ENCODE measurements around the gene TSC22D3.

GRCh38 chrX:107750861-107751445 lies 24.6 kb downstream of the TSC22D3 start:
- TF ChIP-seq CTCF (IDR thresholded peaks at IDR 0.05; ENCODE audit: insufficient read depth, low read length, poor library complexity, severe bottlenecking): no peak
- no peak for TF ChIP-seq EZH2phosphoT487 (conservative IDR thresholded peaks at IDR 0.05; ENCODE audit: low read length)

All from SU-DHL-6 (cell line).